WTC11 (cell line): Measurements from ENCODE around the gene CAMTA1.

Source experiments
- ATF3 ChIP-seq: sonication (generic); formaldehyde crosslinking; conservative IDR thresholded peaks from 2 replicates; pipeline ENCODE4 v1.8.1; 2022; ENCODE audit warnings: mild to moderate bottlenecking, missing genetic modification reagents
- CREM ChIP-seq: sonication (generic); formaldehyde crosslinking; IDR thresholded peaks from 2 replicates; pipeline ENCODE4 v1.8.1; 2022; ENCODE audit warnings: mild to moderate bottlenecking, missing genetic modification reagents, moderate library complexity
- FOXJ3 ChIP-seq: sonication (generic); formaldehyde crosslinking; IDR thresholded peaks from 2 replicates; pipeline ENCODE4 v1.9.0; 2021; ENCODE audit warnings: missing genetic modification reagents, mild to moderate bottlenecking, borderline replicate concordance
- GABPB1 ChIP-seq: sonication (generic); formaldehyde crosslinking; IDR thresholded peaks from 2 replicates; pipeline ENCODE4 v1.8.1; 2023; ENCODE audit warnings: mild to moderate bottlenecking, missing genetic modification reagents
- HMGA2 ChIP-seq: fragments of 250-450 bp; sonication (Bioruptor Pico); IDR thresholded peaks from 2 replicates; pipeline ENCODE4 v1.4.0; 2021; ENCODE audit warnings: mild to moderate bottlenecking, moderate library complexity
- JUN ChIP-seq: sonication (generic); formaldehyde crosslinking; IDR thresholded peaks from 2 replicates; pipeline ENCODE4 v1.8.0; 2023; ENCODE audit warnings: mild to moderate bottlenecking, missing genetic modification reagents
- MYBL2 ChIP-seq: sonication (generic); formaldehyde crosslinking; IDR thresholded peaks from 2 replicates; pipeline ENCODE4 v1.8.1; 2023; ENCODE audit warnings: mild to moderate bottlenecking, moderate library complexity, missing genetic modification reagents
- TCF7 ChIP-seq: sonication (generic); formaldehyde crosslinking; IDR thresholded peaks from 2 replicates; pipeline ENCODE4 v1.8.0; 2022; ENCODE audit warnings: mild to moderate bottlenecking, low read depth, missing genetic modification reagents, moderate library complexity
- ZNF121 ChIP-seq: sonication (generic); formaldehyde crosslinking; IDR thresholded peaks from 2 replicates; pipeline ENCODE4 v1.8.0; 2023; ENCODE audit warnings: missing genetic modification reagents
- ZNF671 ChIP-seq: fragments of 250-450 bp; sonication (Bioruptor Pico); IDR thresholded peaks from 2 replicates; pipeline ENCODE4 v1.8.0; 2021; ENCODE audit warnings: mild to moderate bottlenecking
- TF ChIP-seq, protein P1 (sequence below): fragments of 200-600 bp; IDR thresholded peaks from 2 replicates; pipeline ENCODE4 v1.8.0; 2022; ENCODE audit warnings: antibody characterized with exemption
- TF ChIP-seq, protein P2 (sequence below): sonication (generic); formaldehyde crosslinking; IDR thresholded peaks from 2 replicates; pipeline ENCODE4 v1.8.0; 2022; ENCODE audit warnings: mild to moderate bottlenecking, missing genetic modification reagents

DNA sequence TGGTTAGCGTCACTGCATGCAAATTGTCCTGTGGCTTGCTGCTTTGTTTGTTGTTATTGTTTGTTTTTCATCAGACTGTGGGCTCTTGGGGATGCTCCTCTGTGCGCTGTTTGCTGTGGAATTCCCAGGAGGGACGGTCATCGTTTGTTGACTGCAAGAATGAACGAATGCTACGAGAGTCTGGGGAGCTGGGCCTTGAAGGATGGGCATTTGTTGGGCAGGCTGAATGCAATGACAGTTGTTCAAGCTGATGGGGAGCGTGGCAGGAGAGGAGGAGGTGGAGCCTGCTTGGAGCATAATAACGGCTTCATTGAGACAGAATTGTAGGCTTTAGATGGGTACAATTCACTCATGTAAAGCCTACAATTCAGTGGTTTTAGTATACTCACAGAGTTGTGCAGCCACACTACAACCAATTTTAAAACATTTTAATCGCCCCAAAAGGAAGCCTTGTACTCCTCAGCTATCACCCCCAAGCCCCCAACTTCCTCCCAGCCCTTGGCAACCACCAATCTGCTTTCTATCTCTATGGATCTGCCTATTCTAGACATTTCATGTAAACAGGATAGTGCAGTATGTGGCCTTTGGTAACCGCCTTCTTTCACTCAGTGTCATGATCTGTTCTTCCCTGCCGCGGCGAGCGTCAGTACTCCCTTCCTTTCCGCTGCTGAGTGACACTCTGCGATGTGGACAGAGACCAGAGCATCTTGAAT lies 190.2 kb downstream of the CAMTA1 start:
- TF ChIP-seq, protein P1, sequence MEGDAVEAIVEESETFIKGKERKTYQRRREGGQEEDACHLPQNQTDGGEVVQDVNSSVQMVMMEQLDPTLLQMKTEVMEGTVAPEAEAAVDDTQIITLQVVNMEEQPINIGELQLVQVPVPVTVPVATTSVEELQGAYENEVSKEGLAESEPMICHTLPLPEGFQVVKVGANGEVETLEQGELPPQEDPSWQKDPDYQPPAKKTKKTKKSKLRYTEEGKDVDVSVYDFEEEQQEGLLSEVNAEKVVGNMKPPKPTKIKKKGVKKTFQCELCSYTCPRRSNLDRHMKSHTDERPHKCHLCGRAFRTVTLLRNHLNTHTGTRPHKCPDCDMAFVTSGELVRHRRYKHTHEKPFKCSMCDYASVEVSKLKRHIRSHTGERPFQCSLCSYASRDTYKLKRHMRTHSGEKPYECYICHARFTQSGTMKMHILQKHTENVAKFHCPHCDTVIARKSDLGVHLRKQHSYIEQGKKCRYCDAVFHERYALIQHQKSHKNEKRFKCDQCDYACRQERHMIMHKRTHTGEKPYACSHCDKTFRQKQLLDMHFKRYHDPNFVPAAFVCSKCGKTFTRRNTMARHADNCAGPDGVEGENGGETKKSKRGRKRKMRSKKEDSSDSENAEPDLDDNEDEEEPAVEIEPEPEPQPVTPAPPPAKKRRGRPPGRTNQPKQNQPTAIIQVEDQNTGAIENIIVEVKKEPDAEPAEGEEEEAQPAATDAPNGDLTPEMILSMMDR, result no peak
- TF ChIP-seq MYBL2 (CRISPR knock-in tag), result no peak
- TF ChIP-seq CREM (CRISPR knock-in tag), result no peak
- TF ChIP-seq TCF7 (CRISPR knock-in tag), result no peak
- TF ChIP-seq ATF3 (CRISPR knock-in tag), result no peak
- TF ChIP-seq ZNF671 (CRISPR knock-in tag), result no peak
- TF ChIP-seq GABPB1, result no peak
- no peak for TF ChIP-seq JUN (CRISPR knock-in tag)
- TF ChIP-seq, protein P2, sequence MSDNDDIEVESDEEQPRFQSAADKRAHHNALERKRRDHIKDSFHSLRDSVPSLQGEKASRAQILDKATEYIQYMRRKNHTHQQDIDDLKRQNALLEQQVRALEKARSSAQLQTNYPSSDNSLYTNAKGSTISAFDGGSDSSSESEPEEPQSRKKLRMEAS (CRISPR knock-in tag), result no peak
- TF ChIP-seq HMGA2, result no peak
- TF ChIP-seq ZNF121 (CRISPR knock-in tag), result no peak
- TF ChIP-seq FOXJ3 (CRISPR knock-in tag), result no peak
